HG03432 (cell line): ENCODE data around the gene TRH.
"Not testable (repeated sequence)": the region's sequence is repeated elsewhere in the genome, so short reads cannot be mapped to it uniquely, and the experiment has no call there.

ENCODE experiments used
- ATAC-seq: cut with Tn5 transposase; IDR thresholded peaks from one replicate; pipeline ENCODE4 v1.9.1; 2021; ENCODE audit warnings: mild to moderate bottlenecking, moderate library complexity; ENCODE audit not compliant: unreplicated experiment

TRH gene

DNA sequence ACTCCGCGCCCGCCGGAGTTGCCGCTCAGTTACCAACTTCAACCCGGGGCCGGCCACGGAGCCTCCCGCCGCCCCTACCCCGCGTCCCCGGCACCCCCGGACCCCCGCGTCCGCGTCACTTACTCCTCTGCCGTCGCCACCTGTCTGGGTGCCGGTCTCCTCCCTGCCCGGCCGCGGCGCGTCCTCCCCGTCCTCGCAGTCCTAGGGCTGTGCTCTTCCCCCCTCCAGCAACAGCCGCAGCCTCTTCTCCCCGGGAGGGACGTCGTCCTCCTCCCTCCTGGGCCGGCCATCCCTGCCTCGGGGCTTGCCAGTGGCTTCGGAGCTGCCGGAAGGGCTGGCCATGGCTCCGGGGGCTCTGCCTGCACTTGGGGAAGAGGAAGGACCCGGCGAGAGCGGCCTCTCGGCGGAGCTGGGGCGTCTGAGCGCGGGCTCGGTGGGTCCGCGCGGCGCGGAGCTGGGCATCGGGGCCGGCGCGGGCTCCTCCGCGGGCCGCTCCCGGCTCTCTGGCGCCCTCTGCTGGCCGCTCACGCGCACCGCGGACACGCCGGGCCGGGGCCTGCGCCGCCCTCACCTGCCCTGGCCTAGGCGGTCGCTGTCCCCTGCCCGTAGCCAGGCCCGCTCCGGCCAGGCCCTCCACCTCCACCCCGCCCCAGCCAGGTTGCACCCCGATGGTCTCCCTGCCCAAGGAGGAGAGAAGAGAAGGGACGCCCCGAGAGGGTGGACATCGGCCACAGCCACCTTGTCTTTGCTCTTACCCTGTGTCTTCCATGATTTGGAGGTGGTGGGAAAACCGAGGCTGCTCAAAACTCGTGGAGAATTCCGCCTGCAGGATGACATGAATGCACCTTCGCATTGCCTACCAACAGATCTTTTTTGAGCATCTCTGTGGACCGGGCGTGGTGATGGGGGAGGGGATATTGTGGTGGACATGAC, 28.4 kb downstream of the TRH start:
- not testable (repeated sequence) for ATAC-seq

DNA sequence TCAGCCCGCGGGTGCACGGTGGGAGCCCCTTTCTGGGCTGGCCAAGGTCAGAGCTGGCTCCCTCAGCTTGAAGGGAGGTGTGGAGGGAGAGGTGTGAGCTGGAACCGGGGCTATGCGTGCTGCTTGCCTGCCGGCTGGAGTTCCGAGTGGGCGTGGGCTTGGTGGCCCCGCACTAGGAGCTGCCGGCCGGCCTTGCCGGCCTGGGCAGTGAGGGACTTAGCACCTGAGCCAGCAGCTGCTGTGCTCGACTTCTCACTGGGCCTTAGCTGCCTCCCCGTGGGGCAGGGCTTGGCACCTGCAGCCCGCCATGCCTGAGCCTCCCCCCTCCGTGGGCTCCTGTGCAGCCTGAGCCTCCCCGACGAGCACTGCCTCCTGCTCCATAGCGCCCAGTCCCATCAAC, 36.0 kb downstream of the TRH start:
- ATAC-seq: no peak

DNA sequence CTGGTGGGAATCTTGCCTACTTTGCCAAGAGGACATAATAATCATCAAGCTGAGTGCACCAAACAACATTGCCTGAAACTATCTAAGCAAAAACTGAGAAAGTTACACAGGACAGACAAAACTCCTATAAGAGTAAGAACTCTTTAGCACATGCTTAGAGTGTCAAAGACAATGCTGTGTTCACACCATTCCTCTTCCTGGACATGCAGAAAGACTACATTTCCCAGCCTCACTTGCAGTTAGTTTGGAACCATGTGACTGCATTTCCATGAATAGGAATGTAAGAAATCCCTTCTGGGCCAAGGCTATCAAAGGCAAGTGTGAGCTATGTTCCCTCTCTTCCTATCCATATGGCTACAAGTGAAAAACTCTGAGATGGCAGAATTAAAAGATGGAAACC, 37.6 kb downstream of the TRH start:
- ATAC-seq: not testable (repeated sequence)

DNA sequence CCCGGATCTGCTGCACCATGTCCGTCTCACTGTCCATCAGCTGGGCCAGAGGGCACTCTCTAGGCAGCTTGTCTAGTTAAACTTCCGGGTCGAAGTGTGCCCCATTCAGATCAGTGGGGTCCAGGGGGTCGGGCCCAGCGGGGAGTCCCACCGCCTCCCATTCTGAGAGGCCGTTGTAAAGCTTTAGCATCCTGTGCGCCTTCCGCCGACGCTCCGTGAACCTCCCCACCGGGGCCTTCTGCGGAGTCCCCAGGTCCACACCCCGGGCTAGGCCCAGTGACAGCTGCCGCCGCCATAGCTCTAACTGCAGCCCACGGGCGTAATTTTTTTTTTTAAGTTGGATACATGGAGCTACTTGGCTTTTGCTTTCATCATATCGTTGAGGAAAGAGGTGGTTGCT, 38.7 kb downstream of the TRH start:
- ATAC-seq: not testable (repeated sequence)

DNA sequence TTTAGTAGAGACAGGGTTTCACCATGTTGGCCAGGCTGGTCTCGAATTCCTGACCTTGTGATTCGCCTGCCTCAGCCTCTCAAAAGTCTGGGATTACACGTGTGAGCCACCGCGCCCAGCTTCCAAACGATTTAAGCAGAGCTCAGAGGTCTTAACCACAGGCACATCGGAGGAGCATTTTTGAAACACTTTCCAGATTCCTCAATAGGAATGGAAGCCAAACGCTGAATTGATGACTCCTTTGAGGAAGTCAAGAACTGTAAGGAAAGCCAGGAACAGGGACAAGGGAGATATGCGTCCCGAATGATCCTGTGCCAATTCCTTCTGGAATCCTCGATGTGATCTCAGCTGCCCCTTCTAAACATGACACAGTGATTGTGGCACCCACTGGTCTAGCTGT, 40.0 kb downstream of the TRH start:
- ATAC-seq: no peak

DNA sequence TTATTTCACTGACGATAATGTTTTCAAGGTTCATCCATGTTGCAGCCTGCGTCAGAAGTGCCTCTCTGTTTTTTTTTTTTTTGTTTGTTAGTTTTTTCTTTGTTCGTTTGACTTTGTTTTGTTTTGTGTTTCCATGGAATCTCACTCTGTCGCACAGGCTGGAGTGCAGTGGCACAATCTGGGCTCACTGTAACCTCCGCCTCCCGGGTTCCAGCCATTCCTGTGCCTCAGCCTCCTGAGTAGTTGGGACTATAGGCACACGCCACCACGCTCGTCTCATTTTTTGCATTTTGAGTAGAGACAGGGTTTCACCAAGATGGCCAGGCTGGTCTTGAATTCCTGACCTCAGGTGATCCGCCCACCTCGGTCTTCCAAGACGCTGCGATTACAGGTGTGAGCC, 43.1 kb downstream of the TRH start:
- not testable (repeated sequence) for ATAC-seq

DNA sequence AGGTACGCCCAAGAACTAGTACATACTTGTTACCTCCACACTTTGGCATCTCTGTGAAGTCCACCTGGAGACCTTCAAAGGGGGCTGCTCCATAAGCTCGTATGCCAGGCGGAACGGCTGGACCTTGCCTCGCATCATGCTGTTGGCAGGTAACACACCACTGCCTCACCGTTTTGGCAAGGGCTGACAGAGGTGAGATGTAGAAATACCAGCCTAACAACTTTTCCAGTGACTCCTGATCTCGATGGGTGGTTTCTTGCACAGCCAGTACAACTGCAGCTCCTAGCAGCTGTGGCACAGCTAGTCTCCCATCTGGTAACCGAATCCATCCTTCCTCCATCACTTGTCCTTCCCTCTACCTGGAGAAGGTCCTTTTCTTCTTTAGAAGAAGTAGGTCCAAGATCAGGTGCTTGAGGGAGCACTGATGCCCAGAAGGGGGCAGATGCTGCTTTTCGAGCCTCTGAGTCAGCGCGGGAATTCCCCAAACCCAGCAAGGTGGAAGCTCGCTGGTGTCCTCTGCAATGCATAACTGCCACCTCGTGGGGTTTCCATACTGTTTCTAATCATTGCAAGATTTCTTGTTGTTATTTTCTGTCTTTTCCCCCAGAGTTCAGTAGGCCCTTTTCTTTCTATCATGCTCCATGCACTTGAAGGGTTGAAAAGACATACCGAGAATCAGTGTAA, 51.8 kb downstream of the TRH start:
- not testable (repeated sequence) for ATAC-seq

DNA sequence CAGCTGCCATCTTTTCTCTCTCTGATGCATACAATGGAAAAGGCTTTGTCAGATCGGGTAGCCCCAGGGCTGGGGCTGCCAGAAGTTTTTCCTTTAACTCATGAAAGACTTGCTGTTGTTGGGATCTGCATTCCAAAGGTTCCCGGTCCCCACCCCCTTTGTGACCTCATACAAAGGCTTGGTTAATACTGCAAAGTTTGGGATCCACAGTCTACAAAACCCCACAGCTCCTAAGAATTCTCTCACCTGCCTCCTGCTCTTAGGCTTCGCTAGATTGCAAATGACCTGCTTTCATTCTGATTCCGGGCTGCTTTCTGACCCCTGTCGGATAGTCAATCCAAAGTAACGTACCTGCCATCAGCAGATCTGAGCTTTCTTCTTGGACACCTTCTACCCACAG, 52.9 kb downstream of the TRH start:
- ATAC-seq: not testable (repeated sequence)
